Endothelial cell (in vitro differentiated cells): Measurements from ENCODE around the gene MGAT4C. TPM values are rescaled to one million over a fixed set of nuclear protein-coding genes. Genes with fewer than 3 reads are reported as not detected.

Source experiments
- DNase-seq: peaks from one replicate; pipeline ENCODE4 v3.0.0; 2021; ENCODE audit warnings: low spot score
- H3K27ac Mint-ChIP-seq: one replicate; pipeline ENCODE4 v1.8.0; 2021; ENCODE audit warnings: mixed read lengths, inconsistent platforms; ENCODE audit not compliant: unreplicated experiment
- H3K27me3 Mint-ChIP-seq: one replicate; pipeline ENCODE4 v1.8.0; 2021; ENCODE audit warnings: mild to moderate bottlenecking, moderate library complexity, mixed read lengths, inconsistent platforms; ENCODE audit not compliant: unreplicated experiment
- H3K36me3 Mint-ChIP-seq: one replicate; pipeline ENCODE4 v1.8.0; 2021; ENCODE audit warnings: mild to moderate bottlenecking, low read depth, mixed read lengths, inconsistent platforms; ENCODE audit not compliant: unreplicated experiment
- H3K4me1 Mint-ChIP-seq: one replicate; pipeline ENCODE4 v1.8.0; 2021; ENCODE audit warnings: mild to moderate bottlenecking, mixed read lengths, inconsistent platforms; ENCODE audit not compliant: unreplicated experiment
- H3K4me3 Mint-ChIP-seq: one replicate; pipeline ENCODE4 v1.8.0; 2021; ENCODE audit warnings: mild to moderate bottlenecking, mixed read lengths, inconsistent platforms; ENCODE audit not compliant: unreplicated experiment
- H3K9me3 Mint-ChIP-seq: one replicate; pipeline ENCODE4 v1.8.0; 2021; ENCODE audit warnings: mixed read lengths, inconsistent platforms; ENCODE audit not compliant: unreplicated experiment
- CTCF ChIP-seq: fragments of 200-600 bp; sonication (generic); IDR thresholded peaks from one replicate; pipeline ENCODE4 v1.5.0; 2021; ENCODE audit warnings: antibody characterized with exemption; ENCODE audit not compliant: unreplicated experiment
- total RNA-seq: library from RNA; stranded (reverse); fragmentation: NEBNext Ultra II Directional; extraction: Animal tissue kit (Norgen Biotek cat#: 25700); gene quantifications from one replicate; pipeline ENCODE4 v1.2.1, GENCODE V29; 2021; ENCODE audit not compliant: unreplicated experiment

The MGAT4C gene
- total RNA-seq, 1 donor from 2014 or later = 1.1 TPM

GRCh38 chr12:86286119-86286518 is 29.9 kb upstream of the MGAT4C start:
- no peak overlapping the region for H3K4me3 Mint-ChIP-seq
- H3K4me1 Mint-ChIP-seq = no peaks in the 10 kb centered on the region
- no peaks in the 10 kb centered on the region for H3K36me3 Mint-ChIP-seq
- no peak for DNase-seq
- no peak for TF ChIP-seq CTCF
- peaks cover 2% of the 10 kb centered on the region for H3K27me3 Mint-ChIP-seq
- no peaks in the 10 kb centered on the region for H3K9me3 Mint-ChIP-seq
- no peak overlapping the region for H3K27ac Mint-ChIP-seq

GRCh38 chr12:86283620-86284019 is 27.4 kb upstream of the MGAT4C start:
- peaks cover 2% of the 10 kb centered on the region for H3K27me3 Mint-ChIP-seq
- no peak for DNase-seq
- no peak for TF ChIP-seq CTCF
- H3K36me3 Mint-ChIP-seq = no peaks in the 10 kb centered on the region
- no peak overlapping the region for H3K4me3 Mint-ChIP-seq
- H3K4me1 Mint-ChIP-seq = peaks cover 2% of the 10 kb centered on the region
- H3K27ac Mint-ChIP-seq = no peak overlapping the region
- no peaks in the 10 kb centered on the region for H3K9me3 Mint-ChIP-seq

DNA sequence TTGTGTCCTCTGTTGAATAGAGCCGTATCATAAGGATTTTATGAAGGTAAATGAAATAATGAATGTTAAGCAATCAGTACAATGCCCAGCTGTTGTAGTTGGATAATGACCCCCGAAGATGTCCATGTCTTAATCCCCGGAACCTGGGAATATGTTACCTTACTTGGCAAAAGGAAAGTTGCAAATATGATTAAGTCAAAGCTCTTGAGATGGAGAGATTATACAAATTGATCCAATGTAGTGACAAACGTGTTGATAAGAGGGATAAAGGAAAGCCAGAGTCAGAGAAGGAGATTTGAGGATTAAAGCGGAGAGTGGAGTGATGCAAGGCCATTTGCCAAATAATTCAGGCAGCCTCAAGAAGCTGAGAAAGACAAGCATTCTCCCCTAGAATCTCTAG is 19.2 kb upstream of the MGAT4C start:
- Mint-ChIP-seq H3K27me3 (no peaks in the 10 kb centered on the region), H3K27ac (no peak overlapping the region), H3K36me3 (no peaks in the 10 kb centered on the region), H3K4me1 (no peaks in the 10 kb centered on the region), H3K4me3 (no peak overlapping the region), H3K9me3 (no peaks in the 10 kb centered on the region)
- DNase-seq = no peak
- no peak for TF ChIP-seq CTCF

- DNase-seq = no peak
- Mint-ChIP-seq H3K4me3 (peak overlapping the region; percentile 80), H3K4me1 (no peaks in the 10 kb centered on the region), H3K9me3 (no peaks in the 10 kb centered on the region), H3K27ac (no peak overlapping the region), H3K27me3 (no peaks in the 10 kb centered on the region), H3K36me3 (no peaks in the 10 kb centered on the region)
- no peak for TF ChIP-seq CTCF
These were observed 9.1 kb upstream of the MGAT4C start for GRCh38 chr12:86265329-86265695.

- Mint-ChIP-seq H3K27ac (no peak overlapping the region), H3K36me3 (no peaks in the 10 kb centered on the region), H3K9me3 (no peaks in the 10 kb centered on the region), H3K27me3 (no peaks in the 10 kb centered on the region), H3K4me1 (no peaks in the 10 kb centered on the region), H3K4me3 (peak overlapping the region; percentile 80)
- TF ChIP-seq CTCF = no peak
- peak; percentile 24 for DNase-seq
These were observed 8.5 kb upstream of the MGAT4C start for GRCh38 chr12:86264451-86265328.
